GM19043 (cell line): ENCODE data around the gene RPLP2.

Experiments
- ATAC-seq: cut with Tn5 transposase; IDR thresholded peaks from one replicate; pipeline ENCODE4 v1.9.1; 2021; ENCODE audit warnings: low read depth; ENCODE audit not compliant: unreplicated experiment

The RPLP2 gene

GRCh38 chr11:861105-861479 is 51.3 kb downstream of the RPLP2 start:
- no peak for ATAC-seq

- ATAC-seq: no peak
Measured at GRCh38 chr11:862081-862661, 52.4 kb downstream of the RPLP2 start.
